ENCODE data around the gene STOM.
A peak's percentile ranks its signal among the peaks of the same experiment; 100 is the strongest.

The STOM gene

GRCh38 chr9:121325387-121325786 lies 44.7 kb downstream of the STOM start:
- Mint-ChIP-seq H3K27ac (no peak overlapping the region), H3K36me3 (peaks cover 30% of the 10 kb centered on the region), H3K4me1 (peaks cover 2% of the 10 kb centered on the region), H3K27me3 (no peaks in the 10 kb centered on the region), H3K9me3 (no peaks in the 10 kb centered on the region), H3K4me3 (no peak overlapping the region)
- ATAC-seq (ENCODE audit: low read depth): no peak
- DNase-seq (ENCODE audit: low spot score in 2 of 2): no peak

GRCh38 chr9:121324755-121325154 lies 45.3 kb downstream of the STOM start:
- H3K27me3 Mint-ChIP-seq: no peaks in the 10 kb centered on the region
- DNase-seq (ENCODE audit: low spot score in 2 of 2) (no peak), ATAC-seq (ENCODE audit: low read depth) (no peak)
- H3K4me3 Mint-ChIP-seq: no peak overlapping the region
- no peak overlapping the region for H3K27ac Mint-ChIP-seq
- peaks cover 2% of the 10 kb centered on the region for H3K4me1 Mint-ChIP-seq
- no peaks in the 10 kb centered on the region for H3K9me3 Mint-ChIP-seq
- H3K36me3 Mint-ChIP-seq: peaks cover 31% of the 10 kb centered on the region

- Mint-ChIP-seq H3K4me1 (peaks cover 2% of the 10 kb centered on the region), H3K27me3 (no peaks in the 10 kb centered on the region), H3K4me3 (no peak overlapping the region), H3K36me3 (peaks cover 26% of the 10 kb centered on the region), H3K9me3 (no peaks in the 10 kb centered on the region), H3K27ac (no peak overlapping the region)
- ATAC-seq (ENCODE audit: low read depth) (no peak), DNase-seq (ENCODE audit: low spot score in 2 of 2) (no peak)
Measured at GRCh38 chr9:121324316-121324715, 45.7 kb downstream of the STOM start.

- DNase-seq (ENCODE audit: low spot score in 2 of 2): no peak
- no peak for ATAC-seq (ENCODE audit: low read depth)
- no peaks in the 10 kb centered on the region for H3K9me3 Mint-ChIP-seq
- H3K4me3 Mint-ChIP-seq: no peak overlapping the region
- no peaks in the 10 kb centered on the region for H3K27me3 Mint-ChIP-seq
- peaks cover 2% of the 10 kb centered on the region for H3K4me1 Mint-ChIP-seq
- H3K27ac Mint-ChIP-seq: no peak overlapping the region
- peaks cover 26% of the 10 kb centered on the region for H3K36me3 Mint-ChIP-seq
Measured at GRCh38 chr9:121323449-121324151, 46.5 kb downstream of the STOM start.

GRCh38 chr9:121322737-121323448 lies 47.2 kb downstream of the STOM start:
- ATAC-seq (ENCODE audit: low read depth): no peak
- no peaks in the 10 kb centered on the region for H3K9me3 Mint-ChIP-seq
- H3K4me1 Mint-ChIP-seq: peaks cover 2% of the 10 kb centered on the region
- H3K27ac Mint-ChIP-seq: no peak overlapping the region
- H3K27me3 Mint-ChIP-seq: no peaks in the 10 kb centered on the region
- peaks cover 26% of the 10 kb centered on the region for H3K36me3 Mint-ChIP-seq
- no peak for DNase-seq (ENCODE audit: low spot score in 2 of 2)
- no peak overlapping the region for H3K4me3 Mint-ChIP-seq

- H3K4me3 Mint-ChIP-seq: no peak overlapping the region
- ATAC-seq (ENCODE audit: low read depth): no peak
- no peak for DNase-seq (ENCODE audit: low spot score in 2 of 2)
Measured at GRCh38 chr9:121322037-121322736, 47.9 kb downstream of the STOM start.

GRCh38 chr9:121321016-121321503 lies 49.0 kb downstream of the STOM start:
- peaks cover 2% of the 10 kb centered on the region for H3K4me1 Mint-ChIP-seq
- no peak for ATAC-seq (ENCODE audit: low read depth)
- no peaks in the 10 kb centered on the region for H3K27me3 Mint-ChIP-seq
- peaks cover 24% of the 10 kb centered on the region for H3K36me3 Mint-ChIP-seq
- H3K9me3 Mint-ChIP-seq: no peaks in the 10 kb centered on the region
- no peak overlapping the region for H3K27ac Mint-ChIP-seq
- DNase-seq (ENCODE audit: low spot score in 2 of 2): no peak
- no peak overlapping the region for H3K4me3 Mint-ChIP-seq

More at GRCh38 chr9:121322037-121322736, 47.9 kb downstream of the STOM start:
- no peaks in the 10 kb centered on the region for H3K27me3 Mint-ChIP-seq
- H3K9me3 Mint-ChIP-seq: no peaks in the 10 kb centered on the region
- H3K27ac Mint-ChIP-seq: no peak overlapping the region
- H3K36me3 Mint-ChIP-seq: peaks cover 24% of the 10 kb centered on the region
- peaks cover 2% of the 10 kb centered on the region for H3K4me1 Mint-ChIP-seq

- no peak for ATAC-seq (ENCODE audit: low read depth)
- H3K27ac Mint-ChIP-seq: no peak overlapping the region
- H3K9me3 Mint-ChIP-seq: no peaks in the 10 kb centered on the region
- peaks cover 15% of the 10 kb centered on the region for H3K36me3 Mint-ChIP-seq
- no peak overlapping the region for H3K4me3 Mint-ChIP-seq
- no peak for DNase-seq (ENCODE audit: low spot score in 2 of 2)
- no peaks in the 10 kb centered on the region for H3K4me1 Mint-ChIP-seq
- no peaks in the 10 kb centered on the region for H3K27me3 Mint-ChIP-seq
Measured at GRCh38 chr9:121319383-121319780, 50.7 kb downstream of the STOM start.

GRCh38 chr9:121318631-121319382 lies 51.2 kb downstream of the STOM start:
- Mint-ChIP-seq H3K36me3 (peaks cover 18% of the 10 kb centered on the region), H3K9me3 (no peaks in the 10 kb centered on the region), H3K27ac (peak overlapping the region; percentile 42), H3K4me3 (no peak overlapping the region), H3K4me1 (no peaks in the 10 kb centered on the region), H3K27me3 (no peaks in the 10 kb centered on the region)
- DNase-seq (ENCODE audit: low spot score in 2 of 2) (no peak), ATAC-seq (ENCODE audit: low read depth) (no peak)

GRCh38 chr9:121317737-121318630 lies 52.1 kb downstream of the STOM start:
- Mint-ChIP-seq H3K4me3 (no peak overlapping the region), H3K9me3 (no peaks in the 10 kb centered on the region), H3K4me1 (no peaks in the 10 kb centered on the region), H3K36me3 (peaks cover 25% of the 10 kb centered on the region), H3K27ac (no peak overlapping the region), H3K27me3 (no peaks in the 10 kb centered on the region)
- DNase-seq (ENCODE audit: low spot score in 2 of 2) (no peak), ATAC-seq (ENCODE audit: low read depth) (no peak)

GRCh38 chr9:121316852-121317373 lies 53.1 kb downstream of the STOM start:
- Mint-ChIP-seq H3K4me1 (no peaks in the 10 kb centered on the region), H3K9me3 (no peaks in the 10 kb centered on the region), H3K4me3 (no peak overlapping the region), H3K36me3 (peaks cover 16% of the 10 kb centered on the region), H3K27ac (no peak overlapping the region), H3K27me3 (no peaks in the 10 kb centered on the region)
- DNase-seq (ENCODE audit: low spot score in 2 of 2): no peak
- no peak for ATAC-seq (ENCODE audit: low read depth)

- no peak for ATAC-seq (ENCODE audit: low read depth)
- peaks cover 20% of the 10 kb centered on the region for H3K36me3 Mint-ChIP-seq
- H3K27me3 Mint-ChIP-seq: no peaks in the 10 kb centered on the region
- H3K27ac Mint-ChIP-seq: no peak overlapping the region
- no peak overlapping the region for H3K4me3 Mint-ChIP-seq
- no peaks in the 10 kb centered on the region for H3K4me1 Mint-ChIP-seq
- H3K9me3 Mint-ChIP-seq: no peaks in the 10 kb centered on the region
- no peak for DNase-seq (ENCODE audit: low spot score in 2 of 2)
Measured at GRCh38 chr9:121316378-121316777, 53.7 kb downstream of the STOM start.

All from memory B cell (primary cell).